K562 (cell line): ENCODE measurements around the gene WDR46. TPM values are rescaled to one million over a fixed set of nuclear protein-coding genes. Genes with fewer than 3 reads are reported as not detected.
A peak's percentile ranks its signal among the peaks of the same experiment; 100 is the strongest.

ENCODE experiments used
- BRF2 ChIP-seq: IDR thresholded peaks from 3 replicates; pipeline ENCODE4 v1.6.1; 2011; ENCODE audit warnings: borderline replicate concordance, mild to moderate bottlenecking; ENCODE audit not compliant: insufficient read length, insufficient read depth
- EGR1 ChIP-seq: fragments of 450-650 bp; conservative IDR thresholded peaks from 2 replicates; pipeline ENCODE4 v1.6.1; 2017; ENCODE audit warnings: mild to moderate bottlenecking
- EP400 ChIP-seq: fragments of 450-650 bp; IDR thresholded peaks from 2 replicates; pipeline ENCODE4 v1.6.1; 2017; ENCODE audit warnings: antibody characterized with exemption, mild to moderate bottlenecking, moderate library complexity
- ETS1 ChIP-seq: conservative IDR thresholded peaks from 2 replicates; pipeline ENCODE4 v1.6.1; 2011; ENCODE audit warnings: low read depth, mild to moderate bottlenecking, low read length; ENCODE audit not compliant: control insufficient read depth
- HMGXB4 ChIP-seq: sonication (generic); formaldehyde crosslinking; IDR thresholded peaks from 2 replicates; pipeline ENCODE4 v1.8.1; 2023; ENCODE audit warnings: mild to moderate bottlenecking, missing genetic modification reagents
- IFI16 ChIP-seq: fragments of 250-450 bp; sonication (Bioruptor Pico); IDR thresholded peaks from 2 replicates; pipeline ENCODE4 v2.1.2; 2022; ENCODE audit warnings: mild to moderate bottlenecking, inconsistent platforms
- MCM3 ChIP-seq: fragments of 450-650 bp; IDR thresholded peaks from 2 replicates; pipeline ENCODE4 v1.6.1; 2016
- PCBP2 ChIP-seq: fragments of 200-400 bp; formaldehyde crosslinking; IDR thresholded peaks from 2 replicates; pipeline ENCODE4 v1.6.1; 2018; ENCODE audit warnings: low read length, low read depth, mild to moderate bottlenecking, moderate library complexity; ENCODE audit not compliant: poor library complexity, severe bottlenecking
- TAF15 ChIP-seq: fragments of 200-400 bp; formaldehyde crosslinking; IDR thresholded peaks from 2 replicates; pipeline ENCODE4 v1.6.1; 2017; ENCODE audit warnings: mild to moderate bottlenecking, low read depth, low read length, moderate library complexity
- TAL1 ChIP-seq: fragments of 450-650 bp; IDR thresholded peaks from 2 replicates; pipeline ENCODE4 v1.6.1; 2016; ENCODE audit warnings: mild to moderate bottlenecking
- TCF15 ChIP-seq: fragments of 250-450 bp; sonication (Bioruptor Pico); IDR thresholded peaks from 2 replicates; pipeline ENCODE4 v1.8.0; 2022; ENCODE audit warnings: moderate library complexity, mild to moderate bottlenecking, inconsistent platforms
- ZBED1 ChIP-seq: IDR thresholded peaks from 2 replicates; pipeline ENCODE4 v1.6.1; 2014
- ZBTB8A ChIP-seq: fragments of 450-650 bp; IDR thresholded peaks from 2 replicates; pipeline ENCODE4 v1.6.1; 2018; ENCODE audit warnings: mild to moderate bottlenecking, moderate library complexity; ENCODE audit not compliant: partially characterized antibody
- ZNF408 ChIP-seq: fragments of 250-450 bp; sonication (Bioruptor Pico); IDR thresholded peaks from 2 replicates; pipeline ENCODE4 v1.4.0; 2020; ENCODE audit warnings: low read depth, mild to moderate bottlenecking, moderate library complexity
- polyA plus RNA-seq, 8 experiments: library from polyadenylated mRNA; depleted of rRNA in 4 of 8; stranded (reverse) in 5 of 8; unstranded in 3 of 8; fragments of >200 nt; fragmentation: Nextera tagmentation in 2 of 8; fragmentation: Illumina TruSeq in 1 of 8; extraction: Ambion mirVana in 2 of 8; extraction: Trizol in 1 of 8; gene quantifications; 2 replicates each; pipeline versions ENCODE4 v1.2.1 to v1.2.3, GENCODE V29; 2011 to 2014; ENCODE audit warnings: inconsistent platforms in 1 of 8, missing spikeins in 1 of 8
- total RNA-seq, 7 experiments: library from RNA; depleted of rRNA in 6 of 7; stranded (reverse); fragments of >200 nt in 6 of 7; fragmentation: Illumina TruSeq in 2 of 7; extraction: Trizol in 2 of 7; gene quantifications; 2 replicates each; pipeline versions ENCODE4 v1.2.1 to v1.2.3, GENCODE V29; 2011 to 2021; ENCODE audit warnings: low replicate concordance in 1 of 7
- TF ChIP-seq, protein P1 (sequence below): sonication (generic); formaldehyde crosslinking; IDR thresholded peaks from 2 replicates; pipeline ENCODE4 v1.8.0; 2022; ENCODE audit warnings: missing genetic modification reagents, mild to moderate bottlenecking, moderate library complexity, borderline replicate concordance
- TF ChIP-seq, protein P2 (sequence below): fragments of 450-650 bp; IDR thresholded peaks from 2 replicates; pipeline ENCODE4 v1.7.1; 2018; ENCODE audit warnings: mild to moderate bottlenecking, low read depth; ENCODE audit not compliant: partially characterized antibody

Gene WDR46
- total and polyA plus RNA-seq, 9 of the 15 experiments (the other 6 are each of a cell fraction or from before 2014, with no cell fraction given): 8.9 to 146 (median 93.1) TPM

DNA sequence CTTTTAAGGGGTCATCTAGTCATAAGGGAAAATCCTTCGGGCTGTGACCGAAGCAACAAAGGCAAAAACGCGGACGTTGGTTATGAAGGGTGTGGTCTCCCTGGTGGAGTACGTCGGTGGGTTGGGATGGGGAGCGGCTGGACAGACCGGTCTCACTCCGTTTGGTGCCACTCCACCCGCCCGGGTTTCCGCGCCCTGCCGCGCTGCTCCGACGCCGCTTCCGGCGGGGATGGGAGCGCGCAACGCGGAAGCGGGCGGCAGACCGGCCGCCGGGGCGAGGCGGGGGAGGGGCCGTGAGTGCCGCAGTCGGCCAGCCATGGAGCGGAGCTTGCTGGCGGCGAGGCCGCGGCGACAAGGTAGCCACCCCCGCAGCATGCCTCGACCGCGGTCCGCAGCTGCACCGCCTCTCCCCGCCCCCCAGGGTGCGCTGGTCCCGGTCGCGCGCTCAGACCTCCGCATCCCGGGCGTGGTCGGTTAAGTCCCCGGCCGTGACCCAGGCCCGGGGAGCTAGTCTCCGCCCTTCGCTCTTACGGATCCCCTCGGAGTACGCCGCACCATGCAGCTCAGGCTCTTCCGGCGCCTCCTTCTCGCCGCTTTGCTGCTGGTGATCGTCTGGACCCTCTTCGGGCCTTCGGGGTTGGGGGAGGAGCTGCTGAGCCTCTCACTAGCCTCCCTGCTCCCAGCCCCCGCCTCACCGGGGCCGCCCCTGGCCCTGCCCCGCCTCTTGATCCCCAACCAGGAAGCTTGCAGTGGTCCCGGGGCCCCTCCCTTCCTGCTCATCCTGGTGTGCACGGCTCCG, 12.0 kb downstream of the WDR46 start, which contains the start of gene B3GALT4 (continued):
- TF ChIP-seq, protein P1, sequence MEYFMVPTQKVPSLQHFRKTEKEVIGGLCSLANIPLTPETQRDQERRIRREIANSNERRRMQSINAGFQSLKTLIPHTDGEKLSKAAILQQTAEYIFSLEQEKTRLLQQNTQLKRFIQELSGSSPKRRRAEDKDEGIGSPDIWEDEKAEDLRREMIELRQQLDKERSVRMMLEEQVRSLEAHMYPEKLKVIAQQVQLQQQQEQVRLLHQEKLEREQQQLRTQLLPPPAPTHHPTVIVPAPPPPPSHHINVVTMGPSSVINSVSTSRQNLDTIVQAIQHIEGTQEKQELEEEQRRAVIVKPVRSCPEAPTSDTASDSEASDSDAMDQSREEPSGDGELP (CRISPR knock-in tag): peak; percentile 92
- TF ChIP-seq MCM3: no peak
- peak; percentile 72; the same call in 1 of the 2 replicates for TF ChIP-seq HMGXB4 (CRISPR knock-in tag)
- no peak for TF ChIP-seq TAL1
- TF ChIP-seq IFI16 (CRISPR knock-in tag): no peak
- TF ChIP-seq ZNF408: no peak
- peak; percentile 97 for TF ChIP-seq ETS1
- TF ChIP-seq TCF15 (CRISPR knock-in tag): no peak
- peak; percentile 89; the same call in 1 of the 2 replicates for TF ChIP-seq ZBED1
- TF ChIP-seq, protein P2, sequence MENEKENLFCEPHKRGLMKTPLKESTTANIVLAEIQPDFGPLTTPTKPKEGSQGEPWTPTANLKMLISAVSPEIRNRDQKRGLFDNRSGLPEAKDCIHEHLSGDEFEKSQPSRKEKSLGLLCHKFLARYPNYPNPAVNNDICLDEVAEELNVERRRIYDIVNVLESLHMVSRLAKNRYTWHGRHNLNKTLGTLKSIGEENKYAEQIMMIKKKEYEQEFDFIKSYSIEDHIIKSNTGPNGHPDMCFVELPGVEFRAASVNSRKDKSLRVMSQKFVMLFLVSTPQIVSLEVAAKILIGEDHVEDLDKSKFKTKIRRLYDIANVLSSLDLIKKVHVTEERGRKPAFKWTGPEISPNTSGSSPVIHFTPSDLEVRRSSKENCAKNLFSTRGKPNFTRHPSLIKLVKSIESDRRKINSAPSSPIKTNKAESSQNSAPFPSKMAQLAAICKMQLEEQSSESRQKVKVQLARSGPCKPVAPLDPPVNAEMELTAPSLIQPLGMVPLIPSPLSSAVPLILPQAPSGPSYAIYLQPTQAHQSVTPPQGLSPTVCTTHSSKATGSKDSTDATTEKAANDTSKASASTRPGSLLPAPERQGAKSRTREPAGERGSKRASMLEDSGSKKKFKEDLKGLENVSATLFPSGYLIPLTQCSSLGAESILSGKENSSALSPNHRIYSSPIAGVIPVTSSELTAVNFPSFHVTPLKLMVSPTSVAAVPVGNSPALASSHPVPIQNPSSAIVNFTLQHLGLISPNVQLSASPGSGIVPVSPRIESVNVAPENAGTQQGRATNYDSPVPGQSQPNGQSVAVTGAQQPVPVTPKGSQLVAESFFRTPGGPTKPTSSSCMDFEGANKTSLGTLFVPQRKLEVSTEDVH: peak; percentile 82
- no peak for TF ChIP-seq TAF15
- no peak for TF ChIP-seq ZBTB8A
- no peak for TF ChIP-seq PCBP2
- peak; percentile 84; the same call in 1 of the 2 replicates for TF ChIP-seq EP400
- no peak for TF ChIP-seq BRF2
- peak; percentile 92 for TF ChIP-seq EGR1
